ENCODE results near the gene MBD1. TPM values are rescaled to one million over a fixed set of nuclear protein-coding genes. Genes with fewer than 3 reads are reported as not detected.
A peak's percentile ranks its signal among the peaks of the same experiment; 100 is the strongest.
"Not testable (repeated sequence)": the region's sequence is repeated elsewhere in the genome, so short reads cannot be mapped to it uniquely, and the experiment has no call there.

Gene MBD1
- total RNA-seq, 1 donor from 2014 or later = 29.2 TPM

- no peaks in the 10 kb centered on the region for H3K36me3 ChIP-seq (ENCODE audit: control insufficient read depth in 3 of 3, insufficient read depth in 3 of 3, low read length in 3 of 3)
- H3K4me3 ChIP-seq (ENCODE audit: low read length in 3 of 3) = no peak overlapping the region
- H3K27ac ChIP-seq (ENCODE audit: low read depth, low read length) = no peak overlapping the region
- no peaks in the 10 kb centered on the region for H3K9me3 ChIP-seq (ENCODE audit: control insufficient read depth in 3 of 3, low read length in 3 of 3)
- H3K27me3 ChIP-seq (ENCODE audit: control insufficient read depth in 3 of 3, insufficient read depth in 3 of 3, low read length in 3 of 3) = peaks cover 0 to 5% (median 0%) of the 10 kb centered on the region in 3 donors
- no peak overlapping the region for H3K9ac ChIP-seq (ENCODE audit: low read depth in 1 of 3, low read length in 3 of 3)
- H3K4me1 ChIP-seq (ENCODE audit: control insufficient read depth in 3 of 3, insufficient read depth in 3 of 3, low read length in 3 of 3) = peaks cover 3 to 5% (median 5%) of the 10 kb centered on the region in 3 donors
Observed at GRCh38 chr18:50293039-50293438, 11.7 kb upstream of the MBD1 start.

GRCh38 chr18:50289108-50289443, 7.8 kb upstream of the MBD1 start:
- Histone ChIP-seq H3K36me3 (ENCODE audit: control insufficient read depth in 3 of 3, insufficient read depth in 3 of 3, low read length in 3 of 3) (peaks cover 13 to 16% (median 15%) of the 10 kb centered on the region in 3 donors), H3K27ac (ENCODE audit: low read depth, low read length) (no peak overlapping the region), H3K4me1 (ENCODE audit: control insufficient read depth in 3 of 3, insufficient read depth in 3 of 3, low read length in 3 of 3) (peaks cover 3 to 13% (median 5%) of the 10 kb centered on the region in 3 donors), H3K9me3 (ENCODE audit: control insufficient read depth in 3 of 3, low read length in 3 of 3) (no peaks in the 10 kb centered on the region), H3K27me3 (ENCODE audit: control insufficient read depth in 3 of 3, insufficient read depth in 3 of 3, low read length in 3 of 3) (no peaks in the 10 kb centered on the region), H3K4me3 (ENCODE audit: low read length in 3 of 3) (no peak overlapping the region), H3K9ac (ENCODE audit: low read depth in 1 of 3, low read length in 3 of 3) (no peak overlapping the region)

GRCh38 chr18:50288348-50289107, 7.2 kb upstream of the MBD1 start:
- not testable (repeated sequence) for H3K27me3 ChIP-seq (ENCODE audit: control insufficient read depth in 3 of 3, insufficient read depth in 3 of 3, low read length in 3 of 3); H3K9me3 ChIP-seq (ENCODE audit: control insufficient read depth in 3 of 3, low read length in 3 of 3)
- Histone ChIP-seq H3K27ac (ENCODE audit: low read depth, low read length) (peak overlapping the region; percentile 61), H3K36me3 (ENCODE audit: control insufficient read depth in 3 of 3, insufficient read depth in 3 of 3, low read length in 3 of 3) (peaks cover 19 to 21% (median 20%) of the 10 kb centered on the region in 3 donors), H3K9ac (ENCODE audit: low read depth in 1 of 3, low read length in 3 of 3) (peak overlapping the region; percentile 81 to 94 (median 93)), H3K4me3 (ENCODE audit: low read length in 3 of 3) (peak overlapping the region; percentile 87 to 98 (median 98)), H3K4me1 (ENCODE audit: control insufficient read depth in 3 of 3, insufficient read depth in 3 of 3, low read length in 3 of 3) (peaks cover 3 to 13% (median 5%) of the 10 kb centered on the region in 3 donors)

- peaks cover 3 to 14% (median 5%) of the 10 kb centered on the region in 3 donors for H3K4me1 ChIP-seq (ENCODE audit: control insufficient read depth in 3 of 3, insufficient read depth in 3 of 3, low read length in 3 of 3)
- H3K27me3 ChIP-seq (ENCODE audit: control insufficient read depth in 3 of 3, insufficient read depth in 3 of 3, low read length in 3 of 3) = no peaks in the 10 kb centered on the region
- H3K9me3 ChIP-seq (ENCODE audit: control insufficient read depth in 3 of 3, low read length in 3 of 3) = no peaks in the 10 kb centered on the region
- peak within 1 kb of the TSS; percentile 87 to 98 (median 98) for H3K4me3 ChIP-seq (ENCODE audit: low read length in 3 of 3)
- H3K9ac ChIP-seq (ENCODE audit: low read depth in 1 of 3, low read length in 3 of 3) = peak within 1 kb of the TSS; percentile 81 to 94 (median 93)
- peaks cover 27 to 29% (median 28%) of the 10 kb centered on the region in 3 donors for H3K36me3 ChIP-seq (ENCODE audit: control insufficient read depth in 3 of 3, insufficient read depth in 3 of 3, low read length in 3 of 3)
- peak within 1 kb of the TSS; percentile 61 for H3K27ac ChIP-seq (ENCODE audit: low read depth, low read length)
Observed at GRCh38 chr18:50287441-50288347, 6.4 kb upstream of the MBD1 start, which contains the start of gene CXXC1. TSS of gene CXXC1 (minus strand) at chr18:50287692. CDS start at chr18:50287589, 103 bp downstream.

- H3K4me1 ChIP-seq (ENCODE audit: control insufficient read depth in 3 of 3, insufficient read depth in 3 of 3, low read length in 3 of 3) = peaks cover 6 to 20% (median 10%) of the 10 kb centered on the region in 3 donors
- H3K4me3 ChIP-seq (ENCODE audit: low read length in 3 of 3) = peak overlapping the region; percentile 87 to 98 (median 98)
- peak overlapping the region; percentile 81 to 94 (median 93) for H3K9ac ChIP-seq (ENCODE audit: low read depth in 1 of 3, low read length in 3 of 3)
- no peaks in the 10 kb centered on the region for H3K27me3 ChIP-seq (ENCODE audit: control insufficient read depth in 3 of 3, insufficient read depth in 3 of 3, low read length in 3 of 3)
- no peaks in the 10 kb centered on the region for H3K9me3 ChIP-seq (ENCODE audit: control insufficient read depth in 3 of 3, low read length in 3 of 3)
- peaks cover 32 to 35% (median 33%) of the 10 kb centered on the region in 3 donors for H3K36me3 ChIP-seq (ENCODE audit: control insufficient read depth in 3 of 3, insufficient read depth in 3 of 3, low read length in 3 of 3)
- peak overlapping the region; percentile 61 for H3K27ac ChIP-seq (ENCODE audit: low read depth, low read length)
Observed at GRCh38 chr18:50287028-50287440, 5.7 kb upstream of the MBD1 start.

- peak overlapping the region; percentile 87 to 98 (median 98) for H3K4me3 ChIP-seq (ENCODE audit: low read length in 3 of 3)
- peak overlapping the region; percentile 81 to 94 (median 93) for H3K9ac ChIP-seq (ENCODE audit: low read depth in 1 of 3, low read length in 3 of 3)
- peaks cover 9 to 23% (median 14%) of the 10 kb centered on the region in 3 donors for H3K4me1 ChIP-seq (ENCODE audit: control insufficient read depth in 3 of 3, insufficient read depth in 3 of 3, low read length in 3 of 3)
- H3K9me3 ChIP-seq (ENCODE audit: control insufficient read depth in 3 of 3, low read length in 3 of 3) = no peaks in the 10 kb centered on the region
- H3K27me3 ChIP-seq (ENCODE audit: control insufficient read depth in 3 of 3, insufficient read depth in 3 of 3, low read length in 3 of 3) = no peaks in the 10 kb centered on the region
- peaks cover 32 to 35% (median 33%) of the 10 kb centered on the region in 3 donors for H3K36me3 ChIP-seq (ENCODE audit: control insufficient read depth in 3 of 3, insufficient read depth in 3 of 3, low read length in 3 of 3)
- peak overlapping the region; percentile 61 for H3K27ac ChIP-seq (ENCODE audit: low read depth, low read length)
Observed at GRCh38 chr18:50286391-50287027, 5.2 kb upstream of the MBD1 start.

- no peak overlapping the region for H3K4me3 ChIP-seq (ENCODE audit: low read length in 3 of 3)
Observed at GRCh38 chr18:50285631-50286321, 4.5 kb upstream of the MBD1 start.

GRCh38 chr18:50285071-50285470, 3.7 kb upstream of the MBD1 start:
- Histone ChIP-seq H3K36me3 (ENCODE audit: control insufficient read depth in 3 of 3, insufficient read depth in 3 of 3, low read length in 3 of 3) (peaks cover 32 to 35% (median 33%) of the 10 kb centered on the region in 3 donors), H3K27ac (ENCODE audit: low read depth, low read length) (no peak overlapping the region)

More at GRCh38 chr18:50285631-50286321, 4.5 kb upstream of the MBD1 start:
- Histone ChIP-seq H3K27ac (ENCODE audit: low read depth, low read length) (no peak overlapping the region), H3K36me3 (ENCODE audit: control insufficient read depth in 3 of 3, insufficient read depth in 3 of 3, low read length in 3 of 3) (peaks cover 32 to 35% (median 33%) of the 10 kb centered on the region in 3 donors), H3K9ac (ENCODE audit: low read depth in 1 of 3, low read length in 3 of 3) (no peak overlapping the region), H3K9me3 (ENCODE audit: control insufficient read depth in 3 of 3, low read length in 3 of 3) (no peaks in the 10 kb centered on the region), H3K4me1 (ENCODE audit: control insufficient read depth in 3 of 3, insufficient read depth in 3 of 3, low read length in 3 of 3) (peaks cover 10 to 28% (median 14%) of the 10 kb centered on the region in 3 donors), H3K27me3 (ENCODE audit: control insufficient read depth in 3 of 3, insufficient read depth in 3 of 3, low read length in 3 of 3) (no peaks in the 10 kb centered on the region)

More at GRCh38 chr18:50285071-50285470, 3.7 kb upstream of the MBD1 start:
- Histone ChIP-seq H3K4me1 (ENCODE audit: control insufficient read depth in 3 of 3, insufficient read depth in 3 of 3, low read length in 3 of 3) (peaks cover 17 to 35% (median 21%) of the 10 kb centered on the region in 3 donors), H3K9me3 (ENCODE audit: control insufficient read depth in 3 of 3, low read length in 3 of 3) (no peaks in the 10 kb centered on the region), H3K4me3 (ENCODE audit: low read length in 3 of 3) (no peak overlapping the region), H3K27me3 (ENCODE audit: control insufficient read depth in 3 of 3, insufficient read depth in 3 of 3, low read length in 3 of 3) (no peaks in the 10 kb centered on the region), H3K9ac (ENCODE audit: low read depth in 1 of 3, low read length in 3 of 3) (no peak overlapping the region)
